Nephron progenitor cell (in vitro differentiated cells): ENCODE measurements around the gene MYNN.

Experiments used
- DNase-seq: peaks from one replicate; pipeline ENCODE4 v3.0.0; 2021
- H3K27ac Mint-ChIP-seq: 2 replicates; pipeline ENCODE4 v1.8.0; 2021; ENCODE audit warnings: mild to moderate bottlenecking, moderate library complexity, mixed read lengths
- H3K27me3 Mint-ChIP-seq: 2 replicates; pipeline ENCODE4 v1.8.0; 2021; ENCODE audit warnings: mild to moderate bottlenecking, low read depth, mixed read lengths; ENCODE audit not compliant: poor library complexity
- H3K36me3 Mint-ChIP-seq: 2 replicates; pipeline ENCODE4 v1.8.0; 2021; ENCODE audit warnings: low read depth, mixed read lengths
- H3K4me1 Mint-ChIP-seq: 2 replicates; pipeline ENCODE4 v1.8.0; 2021; ENCODE audit warnings: mixed read lengths
- H3K4me3 Mint-ChIP-seq: 2 replicates; pipeline ENCODE4 v1.8.0; 2021; ENCODE audit warnings: mild to moderate bottlenecking, moderate library complexity, mixed read lengths
- H3K9me3 Mint-ChIP-seq: 2 replicates; pipeline ENCODE4 v1.8.0; 2021; ENCODE audit warnings: mild to moderate bottlenecking, moderate library complexity, mixed read lengths
- TF ChIP-seq, protein P1 (sequence below): fragments of 200-600 bp; sonication (generic); IDR thresholded peaks from 2 replicates; pipeline ENCODE4 v1.5.0; 2021; ENCODE audit warnings: antibody characterized with exemption

The MYNN gene

GRCh38 chr3:169750665-169751064 is 22.5 kb upstream of the MYNN start:
- Mint-ChIP-seq H3K4me3 (no peak overlapping the region), H3K27me3 (peaks cover 22% of the 10 kb centered on the region), H3K27ac (no peak overlapping the region), H3K9me3 (no peaks in the 10 kb centered on the region), H3K36me3 (no peaks in the 10 kb centered on the region), H3K4me1 (no peaks in the 10 kb centered on the region)
- TF ChIP-seq, protein P1, sequence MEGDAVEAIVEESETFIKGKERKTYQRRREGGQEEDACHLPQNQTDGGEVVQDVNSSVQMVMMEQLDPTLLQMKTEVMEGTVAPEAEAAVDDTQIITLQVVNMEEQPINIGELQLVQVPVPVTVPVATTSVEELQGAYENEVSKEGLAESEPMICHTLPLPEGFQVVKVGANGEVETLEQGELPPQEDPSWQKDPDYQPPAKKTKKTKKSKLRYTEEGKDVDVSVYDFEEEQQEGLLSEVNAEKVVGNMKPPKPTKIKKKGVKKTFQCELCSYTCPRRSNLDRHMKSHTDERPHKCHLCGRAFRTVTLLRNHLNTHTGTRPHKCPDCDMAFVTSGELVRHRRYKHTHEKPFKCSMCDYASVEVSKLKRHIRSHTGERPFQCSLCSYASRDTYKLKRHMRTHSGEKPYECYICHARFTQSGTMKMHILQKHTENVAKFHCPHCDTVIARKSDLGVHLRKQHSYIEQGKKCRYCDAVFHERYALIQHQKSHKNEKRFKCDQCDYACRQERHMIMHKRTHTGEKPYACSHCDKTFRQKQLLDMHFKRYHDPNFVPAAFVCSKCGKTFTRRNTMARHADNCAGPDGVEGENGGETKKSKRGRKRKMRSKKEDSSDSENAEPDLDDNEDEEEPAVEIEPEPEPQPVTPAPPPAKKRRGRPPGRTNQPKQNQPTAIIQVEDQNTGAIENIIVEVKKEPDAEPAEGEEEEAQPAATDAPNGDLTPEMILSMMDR, result no peak
- DNase-seq, result no peak

DNA sequence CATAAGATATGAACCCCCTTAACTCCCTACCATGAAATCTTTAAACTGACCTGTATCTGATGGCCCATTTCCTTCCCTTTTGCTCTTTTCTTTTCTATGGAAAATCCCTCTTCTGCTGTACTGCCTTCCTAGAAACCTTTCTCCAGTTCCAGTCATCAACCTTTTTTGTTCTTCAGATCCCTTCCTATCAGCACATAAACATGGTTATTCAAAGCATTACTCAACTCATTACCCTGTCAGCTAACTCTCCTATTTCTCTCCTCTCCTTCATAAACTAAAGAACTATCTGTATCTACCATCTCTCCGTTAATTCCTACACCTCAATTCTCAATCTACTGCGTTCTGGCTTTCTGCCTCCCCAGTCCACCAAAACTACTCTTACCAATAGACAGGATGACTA is 21.3 kb upstream of the MYNN start:
- Mint-ChIP-seq H3K9me3 (no peaks in the 10 kb centered on the region), H3K36me3 (no peaks in the 10 kb centered on the region), H3K27ac (no peak overlapping the region), H3K4me3 (no peak overlapping the region), H3K4me1 (no peaks in the 10 kb centered on the region), H3K27me3 (peaks cover 26% of the 10 kb centered on the region)
- TF ChIP-seq, protein P1, result no peak
- no peak for DNase-seq

- no peak for DNase-seq
- no peak overlapping the region for H3K4me3 Mint-ChIP-seq
- no peaks in the 10 kb centered on the region for H3K9me3 Mint-ChIP-seq
- H3K27me3 Mint-ChIP-seq, result peaks cover 17% of the 10 kb centered on the region
- no peak overlapping the region for H3K27ac Mint-ChIP-seq
- H3K36me3 Mint-ChIP-seq, result no peaks in the 10 kb centered on the region
- TF ChIP-seq, protein P1, result no peak
- H3K4me1 Mint-ChIP-seq, result no peaks in the 10 kb centered on the region
These were observed 18.5 kb upstream of the MYNN start for GRCh38 chr3:169754711-169755110.

DNA sequence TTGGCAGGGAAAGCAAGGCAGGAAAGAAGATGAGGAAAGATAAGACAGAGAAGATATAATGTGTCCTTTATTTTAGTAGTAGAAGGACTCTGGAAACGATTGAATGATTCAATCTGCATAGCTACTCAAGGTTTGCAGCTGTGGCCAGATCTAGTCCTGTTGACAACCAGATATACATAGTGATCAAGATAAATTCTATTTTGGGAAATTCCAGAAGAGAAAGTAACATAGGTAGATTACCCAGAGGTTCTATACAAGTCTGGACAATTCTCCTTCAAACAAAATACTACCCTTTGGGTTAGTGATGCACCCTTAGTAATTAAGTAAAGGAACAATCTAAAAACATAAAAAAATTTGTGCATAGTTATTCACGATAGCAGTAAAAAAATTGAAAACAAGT is 17.7 kb upstream of the MYNN start:
- no peak overlapping the region for H3K4me3 Mint-ChIP-seq
- no peaks in the 10 kb centered on the region for H3K36me3 Mint-ChIP-seq
- TF ChIP-seq, protein P1, result no peak
- peaks cover 11% of the 10 kb centered on the region for H3K27me3 Mint-ChIP-seq
- no peaks in the 10 kb centered on the region for H3K4me1 Mint-ChIP-seq
- H3K9me3 Mint-ChIP-seq, result no peaks in the 10 kb centered on the region
- no peak for DNase-seq
- no peak overlapping the region for H3K27ac Mint-ChIP-seq

- no peaks in the 10 kb centered on the region for H3K36me3 Mint-ChIP-seq
- H3K4me1 Mint-ChIP-seq, result no peaks in the 10 kb centered on the region
- DNase-seq, result no peak
- no peak overlapping the region for H3K27ac Mint-ChIP-seq
- no peak overlapping the region for H3K4me3 Mint-ChIP-seq
- H3K9me3 Mint-ChIP-seq, result peaks cover 4% of the 10 kb centered on the region
- TF ChIP-seq, protein P1, result no peak
- H3K27me3 Mint-ChIP-seq, result peaks cover 11% of the 10 kb centered on the region
These were observed 14.7 kb upstream of the MYNN start for GRCh38 chr3:169758359-169758994.

DNA sequence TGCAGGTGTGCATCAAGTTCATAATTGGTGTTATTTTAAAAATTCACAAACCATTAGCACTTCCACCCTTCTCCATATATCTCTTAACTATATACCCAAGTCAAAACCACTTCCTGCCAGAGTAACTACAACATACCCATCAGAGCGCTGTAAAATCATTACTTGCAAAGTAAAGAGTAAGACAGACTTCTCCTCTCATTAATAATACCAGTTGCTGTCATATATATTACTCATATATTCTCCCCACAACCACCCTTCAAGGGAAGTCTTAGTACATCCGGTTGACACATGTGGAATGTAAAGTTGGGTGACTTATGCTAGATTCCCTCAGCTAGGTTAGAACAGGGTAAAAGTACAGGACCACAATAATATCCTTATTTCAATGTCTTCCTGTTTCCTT is 13.9 kb upstream of the MYNN start:
- peaks cover 4% of the 10 kb centered on the region for H3K4me1 Mint-ChIP-seq
- peaks cover 4% of the 10 kb centered on the region for H3K36me3 Mint-ChIP-seq
- H3K27me3 Mint-ChIP-seq, result peaks cover 11% of the 10 kb centered on the region
- H3K9me3 Mint-ChIP-seq, result peaks cover 11% of the 10 kb centered on the region
- H3K4me3 Mint-ChIP-seq, result no peak overlapping the region
- TF ChIP-seq, protein P1, result no peak
- no peak overlapping the region for H3K27ac Mint-ChIP-seq
- DNase-seq, result no peak
